ENCODE results near the gene ANKS6. TPM values are rescaled to one million over a fixed set of nuclear protein-coding genes. Genes with fewer than 3 reads are reported as not detected.

The ANKS6 gene
- total RNA-seq, 1 donor from 2014 or later = 5.7 TPM

GRCh38 chr9:98793031-98793430, 3.3 kb downstream of the ANKS6 start:
- DNase-seq (ENCODE audit: low spot score) (no peak), ATAC-seq (no peak)

- DNase-seq (ENCODE audit: low spot score) (no peak), ATAC-seq (no peak)
Observed at GRCh38 chr9:98791608-98792490, 4.5 kb downstream of the ANKS6 start.

- DNase-seq (ENCODE audit: low spot score) = peak; percentile 71
- ATAC-seq = peak; percentile 96
Observed at GRCh38 chr9:98790842-98791607, 5.3 kb downstream of the ANKS6 start.

- DNase-seq (ENCODE audit: low spot score) (no peak), ATAC-seq (no peak)
Observed at GRCh38 chr9:98790134-98790841, 6.1 kb downstream of the ANKS6 start.

GRCh38 chr9:98789483-98790133, 6.7 kb downstream of the ANKS6 start:
- no peak for ATAC-seq
- no peak for DNase-seq (ENCODE audit: low spot score)

GRCh38 chr9:98787766-98788335, 8.5 kb downstream of the ANKS6 start:
- no peak for ATAC-seq
- no peak for DNase-seq (ENCODE audit: low spot score)

- ATAC-seq = no peak
- DNase-seq (ENCODE audit: low spot score) = peak; percentile 18
Observed at GRCh38 chr9:98786750-98787510, 9.4 kb downstream of the ANKS6 start.

GRCh38 chr9:98784831-98785806, 11.2 kb downstream of the ANKS6 start:
- DNase-seq (ENCODE audit: low spot score) (no peak), ATAC-seq (no peak)

- ATAC-seq (no peak), DNase-seq (ENCODE audit: low spot score) (no peak)
Observed at GRCh38 chr9:98783518-98784226, 12.7 kb downstream of the ANKS6 start.

- ATAC-seq (no peak), DNase-seq (ENCODE audit: low spot score) (no peak)
Observed at GRCh38 chr9:98781588-98782383, 14.6 kb downstream of the ANKS6 start.

- no peak for ATAC-seq
- DNase-seq (ENCODE audit: low spot score) = no peak
Observed at GRCh38 chr9:98780059-98780749, 16.2 kb downstream of the ANKS6 start.

GRCh38 chr9:98778711-98779530, 17.4 kb downstream of the ANKS6 start:
- no peak for DNase-seq (ENCODE audit: low spot score)
- no peak for ATAC-seq

GRCh38 chr9:98778251-98778650, 18.1 kb downstream of the ANKS6 start:
- ATAC-seq = no peak

GRCh38 chr9:98777618-98778017, 18.7 kb downstream of the ANKS6 start:
- no peak for DNase-seq (ENCODE audit: low spot score)
- no peak for ATAC-seq

More at GRCh38 chr9:98778251-98778650, 18.1 kb downstream of the ANKS6 start:
- DNase-seq (ENCODE audit: low spot score) = no peak

- peak; percentile 78 for ATAC-seq
- DNase-seq (ENCODE audit: low spot score) = no peak
Observed at GRCh38 chr9:98775831-98776441, 20.4 kb downstream of the ANKS6 start.

Measured in left lobe of liver (tissue), 2 donors.